Duodenal mucosa (tissue), 2 donors: ENCODE results near the gene TOPAZ1.

ENCODE experiments used
- H3K27ac ChIP-seq: one replicate; pipeline ENCODE4 v1.7.0; 2013; ENCODE audit warnings: low read depth, low read length
- H3K27me3 ChIP-seq, 2 donors: one replicate each; pipeline ENCODE4 v1.7.0; 2013; ENCODE audit warnings: low read length in 2 of 2, control low read depth in 1 of 2; ENCODE audit not compliant: insufficient read depth in 2 of 2, control insufficient read depth in 1 of 2
- H3K36me3 ChIP-seq, 2 donors: one replicate each; pipeline ENCODE4 v1.7.0; 2013; ENCODE audit warnings: low read length in 2 of 2, control low read depth in 1 of 2; ENCODE audit not compliant: insufficient read depth in 2 of 2, control insufficient read depth in 1 of 2
- H3K4me1 ChIP-seq, 2 donors: one replicate each; pipeline ENCODE4 v1.7.0; 2013; ENCODE audit warnings: low read length in 2 of 2, control low read depth in 1 of 2; ENCODE audit not compliant: insufficient read depth in 2 of 2, control insufficient read depth in 1 of 2
- H3K4me3 ChIP-seq, 2 donors: one replicate each; pipeline ENCODE4 v1.7.0; 2013; ENCODE audit warnings: low read length in 2 of 2, low read depth in 1 of 2
- H3K9ac ChIP-seq, 2 donors: one replicate each; pipeline ENCODE4 v1.7.0; 2013; ENCODE audit warnings: low read length in 2 of 2, low read depth in 1 of 2
- H3K9me3 ChIP-seq, 2 donors: one replicate each; pipeline ENCODE4 v1.7.0; 2013; ENCODE audit warnings: low read length in 2 of 2, control low read depth in 1 of 2; ENCODE audit not compliant: control insufficient read depth in 1 of 2

Gene TOPAZ1

GRCh38 chr3:44240061-44240460 is 1.6 kb upstream of the TOPAZ1 start:
- Histone ChIP-seq H3K9ac (no peak overlapping the region), H3K4me3 (no peak overlapping the region), H3K4me1 (peaks cover 0 to 8% of the 10 kb centered on the region in 2 donors), H3K36me3 (no peaks in the 10 kb centered on the region), H3K27ac (no peak overlapping the region), H3K27me3 (no peaks in the 10 kb centered on the region), H3K9me3 (no peaks in the 10 kb centered on the region)

- H3K9ac ChIP-seq = no peak overlapping the region
- no peaks in the 10 kb centered on the region for H3K27me3 ChIP-seq
- H3K27ac ChIP-seq = no peak overlapping the region
- H3K36me3 ChIP-seq = no peaks in the 10 kb centered on the region
- H3K4me1 ChIP-seq = no peaks in the 10 kb centered on the region
- H3K9me3 ChIP-seq = peaks cover 0 to 2% of the 10 kb centered on the region in 2 donors
- H3K4me3 ChIP-seq = no peak overlapping the region
These were observed 1.0 kb downstream of the TOPAZ1 start for GRCh38 chr3:44242721-44243120.

GRCh38 chr3:44248152-44248551 is 6.5 kb downstream of the TOPAZ1 start:
- Histone ChIP-seq H3K9ac (no peak overlapping the region), H3K27ac (no peak overlapping the region)

GRCh38 chr3:44252332-44252959 is 10.8 kb downstream of the TOPAZ1 start:
- peaks cover 7 to 12% of the 10 kb centered on the region in 2 donors for H3K4me1 ChIP-seq
- no peak overlapping the region for H3K9ac ChIP-seq
- H3K27me3 ChIP-seq = no peaks in the 10 kb centered on the region
- H3K4me3 ChIP-seq = no peak overlapping the region
- peaks cover 9 to 15% of the 10 kb centered on the region in 2 donors for H3K9me3 ChIP-seq
- H3K27ac ChIP-seq = no peak overlapping the region
- no peaks in the 10 kb centered on the region for H3K36me3 ChIP-seq

More at GRCh38 chr3:44248152-44248551, 6.5 kb downstream of the TOPAZ1 start:
- H3K9me3 ChIP-seq = peaks cover 9 to 15% of the 10 kb centered on the region in 2 donors
- no peaks in the 10 kb centered on the region for H3K36me3 ChIP-seq
- H3K4me3 ChIP-seq = no peak overlapping the region
- no peaks in the 10 kb centered on the region for H3K27me3 ChIP-seq
- H3K4me1 ChIP-seq = peaks cover 7 to 12% of the 10 kb centered on the region in 2 donors

- Histone ChIP-seq H3K27me3 (peaks cover 0 to 3% of the 10 kb centered on the region in 2 donors), H3K27ac (no peak overlapping the region), H3K4me3 (no peak overlapping the region), H3K9me3 (no peaks in the 10 kb centered on the region), H3K9ac (no peak overlapping the region), H3K36me3 (no peaks in the 10 kb centered on the region), H3K4me1 (no peaks in the 10 kb centered on the region)
These were observed 17.7 kb downstream of the TOPAZ1 start for GRCh38 chr3:44259404-44259803.

GRCh38 chr3:44264146-44264545 is 22.5 kb downstream of the TOPAZ1 start:
- no peak overlapping the region for H3K9ac ChIP-seq

GRCh38 chr3:44265815-44266214 is 24.1 kb downstream of the TOPAZ1 start:
- Histone ChIP-seq H3K4me3 (no peak overlapping the region), H3K27ac (no peak overlapping the region)

More at GRCh38 chr3:44264146-44264545, 22.5 kb downstream of the TOPAZ1 start:
- Histone ChIP-seq H3K4me3 (no peak overlapping the region), H3K36me3 (no peaks in the 10 kb centered on the region), H3K9me3 (no peaks in the 10 kb centered on the region), H3K27me3 (peaks cover 0 to 3% of the 10 kb centered on the region in 2 donors), H3K27ac (no peak overlapping the region), H3K4me1 (no peaks in the 10 kb centered on the region)

GRCh38 chr3:44272191-44272590 is 30.5 kb downstream of the TOPAZ1 start:
- no peak overlapping the region for H3K9ac ChIP-seq
- H3K4me3 ChIP-seq = no peak overlapping the region
- no peaks in the 10 kb centered on the region for H3K4me1 ChIP-seq
- H3K27ac ChIP-seq = no peak overlapping the region
- H3K27me3 ChIP-seq = no peaks in the 10 kb centered on the region
- H3K9me3 ChIP-seq = peaks cover 0 to 6% of the 10 kb centered on the region in 2 donors
- H3K36me3 ChIP-seq = no peaks in the 10 kb centered on the region

More at GRCh38 chr3:44265815-44266214, 24.1 kb downstream of the TOPAZ1 start:
- Histone ChIP-seq H3K27me3 (peaks cover 0 to 3% of the 10 kb centered on the region in 2 donors), H3K4me1 (no peaks in the 10 kb centered on the region), H3K9me3 (no peaks in the 10 kb centered on the region), H3K9ac (no peak overlapping the region), H3K36me3 (no peaks in the 10 kb centered on the region)

GRCh38 chr3:44277925-44278324 is 36.2 kb downstream of the TOPAZ1 start:
- no peaks in the 10 kb centered on the region for H3K9me3 ChIP-seq
- no peaks in the 10 kb centered on the region for H3K36me3 ChIP-seq
- H3K4me3 ChIP-seq = no peak overlapping the region
- H3K27ac ChIP-seq = no peak overlapping the region
- no peak overlapping the region for H3K9ac ChIP-seq
- no peaks in the 10 kb centered on the region for H3K27me3 ChIP-seq
- no peaks in the 10 kb centered on the region for H3K4me1 ChIP-seq

- no peak overlapping the region for H3K4me3 ChIP-seq
- no peak overlapping the region for H3K9ac ChIP-seq
- H3K27ac ChIP-seq = no peak overlapping the region
- H3K27me3 ChIP-seq = no peaks in the 10 kb centered on the region
- no peaks in the 10 kb centered on the region for H3K4me1 ChIP-seq
- H3K9me3 ChIP-seq = no peaks in the 10 kb centered on the region
- H3K36me3 ChIP-seq = no peaks in the 10 kb centered on the region
These were observed 38.4 kb downstream of the TOPAZ1 start for GRCh38 chr3:44280077-44280476.
